GDM1 (cell line): ENCODE results near the gene BCL2L1.
"Not testable (repeated sequence)": the region's sequence is repeated elsewhere in the genome, so short reads cannot be mapped to it uniquely, and the experiment has no call there.

ENCODE experiments used
- DNase-seq: peaks from one replicate; lab custom pipeline; 2025; lab: John Stamatoyannopoulos, UW

Gene BCL2L1

GRCh38 chr20:31722257-31723068, at the start of gene BCL2L1:
BCL2L1 (minus strand) TSS chr20:31722868; CDS start chr20:31722218, 650 bp downstream.
- DNase-seq = peak; percentile 76

GRCh38 chr20:31770243-31770642, 47.6 kb upstream of the BCL2L1 start:
- no peak for DNase-seq

- DNase-seq = no peak
Measured at GRCh38 chr20:31769681-31770080, 47.0 kb upstream of the BCL2L1 start.

- no peak for DNase-seq
Measured at GRCh38 chr20:31767805-31768204, 45.1 kb upstream of the BCL2L1 start.

- no peak for DNase-seq
Measured at GRCh38 chr20:31764641-31765305, 42.1 kb upstream of the BCL2L1 start.

GRCh38 chr20:31760519-31761240, 38.0 kb upstream of the BCL2L1 start:
- no peak for DNase-seq

GRCh38 chr20:31759836-31760518, 37.3 kb upstream of the BCL2L1 start:
- DNase-seq = no peak

- DNase-seq = no peak
Measured at GRCh38 chr20:31758991-31759390, 36.3 kb upstream of the BCL2L1 start.

GRCh38 chr20:31758521-31758920, 35.9 kb upstream of the BCL2L1 start:
- no peak for DNase-seq

GRCh38 chr20:31757254-31757653, 34.6 kb upstream of the BCL2L1 start:
- DNase-seq = no peak

GRCh38 chr20:31751126-31751525, 28.5 kb upstream of the BCL2L1 start:
- DNase-seq = no peak

GRCh38 chr20:31749223-31749622, 26.6 kb upstream of the BCL2L1 start:
- no peak for DNase-seq

- DNase-seq = no peak
Measured at GRCh38 chr20:31747640-31748039, 25.0 kb upstream of the BCL2L1 start.

GRCh38 chr20:31747028-31747427, 24.4 kb upstream of the BCL2L1 start:
- not testable (repeated sequence) for DNase-seq

GRCh38 chr20:31746068-31746878, 23.6 kb upstream of the BCL2L1 start:
- no peak for DNase-seq

GRCh38 chr20:31740656-31741323, 18.1 kb upstream of the BCL2L1 start:
- no peak for DNase-seq

GRCh38 chr20:31740208-31740607, 17.5 kb upstream of the BCL2L1 start:
- DNase-seq = no peak

- no peak for DNase-seq
Measured at GRCh38 chr20:31739550-31739977, 16.9 kb upstream of the BCL2L1 start.

- DNase-seq = peak; percentile 94
Measured at GRCh38 chr20:31738729-31739549, 16.3 kb upstream of the BCL2L1 start, which contains the start of gene TPX2. TPX2 (plus strand) TSS chr20:31739290; CDS start chr20:31757477, 18,187 bp downstream.

- DNase-seq = no peak
Measured at GRCh38 chr20:31731321-31731717, 8.7 kb upstream of the BCL2L1 start.
